Hypothalamus (tissue), 51 donors: ENCODE data around the gene RNF227.
A peak's percentile ranks its signal among the peaks of the same experiment; 100 is the strongest.

Experiments
- DNase-seq, 51 donors: peaks; one replicate each; lab custom pipeline; 2025; lab: John Stamatoyannopoulos, UW

The RNF227 gene

DNA sequence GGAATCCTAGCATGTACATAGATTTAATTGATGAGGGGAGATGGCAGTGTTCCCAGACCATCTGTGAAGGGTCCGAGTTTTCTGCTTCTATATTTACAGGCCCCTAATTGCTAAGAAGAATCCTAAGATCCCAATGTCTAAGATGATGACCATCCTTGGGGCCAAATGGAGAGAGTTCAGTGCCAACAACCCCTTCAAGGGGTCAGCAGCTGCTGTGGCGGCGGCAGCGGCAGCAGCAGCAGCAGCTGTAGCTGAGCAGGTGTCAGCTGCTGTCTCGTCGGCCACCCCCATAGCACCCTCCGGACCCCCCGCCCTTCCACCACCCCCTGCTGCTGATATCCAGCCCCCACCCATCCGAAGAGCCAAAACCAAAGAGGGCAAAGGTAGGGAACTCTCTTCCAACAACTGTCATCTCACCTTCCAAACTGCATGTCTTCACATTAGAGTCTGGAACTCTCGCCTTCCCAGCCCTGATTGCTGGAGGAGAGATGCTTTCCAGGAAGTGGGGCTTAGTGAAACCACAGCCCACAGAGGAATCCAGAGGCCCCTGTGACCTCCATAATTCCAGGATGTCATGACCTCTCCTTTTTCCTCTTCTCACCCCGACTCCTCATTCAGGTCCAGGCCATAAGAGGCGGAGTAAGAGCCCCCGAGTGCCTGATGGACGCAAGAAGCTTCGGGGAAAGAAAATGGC, 22.8 kb downstream of the RNF227 start:
- DNase-seq: no peak

- DNase-seq: peak; percentile 38 to 99 (median 95)
Measured at GRCh38 chr17:7889166-7889955, 26.7 kb downstream of the RNF227 start.

DNA sequence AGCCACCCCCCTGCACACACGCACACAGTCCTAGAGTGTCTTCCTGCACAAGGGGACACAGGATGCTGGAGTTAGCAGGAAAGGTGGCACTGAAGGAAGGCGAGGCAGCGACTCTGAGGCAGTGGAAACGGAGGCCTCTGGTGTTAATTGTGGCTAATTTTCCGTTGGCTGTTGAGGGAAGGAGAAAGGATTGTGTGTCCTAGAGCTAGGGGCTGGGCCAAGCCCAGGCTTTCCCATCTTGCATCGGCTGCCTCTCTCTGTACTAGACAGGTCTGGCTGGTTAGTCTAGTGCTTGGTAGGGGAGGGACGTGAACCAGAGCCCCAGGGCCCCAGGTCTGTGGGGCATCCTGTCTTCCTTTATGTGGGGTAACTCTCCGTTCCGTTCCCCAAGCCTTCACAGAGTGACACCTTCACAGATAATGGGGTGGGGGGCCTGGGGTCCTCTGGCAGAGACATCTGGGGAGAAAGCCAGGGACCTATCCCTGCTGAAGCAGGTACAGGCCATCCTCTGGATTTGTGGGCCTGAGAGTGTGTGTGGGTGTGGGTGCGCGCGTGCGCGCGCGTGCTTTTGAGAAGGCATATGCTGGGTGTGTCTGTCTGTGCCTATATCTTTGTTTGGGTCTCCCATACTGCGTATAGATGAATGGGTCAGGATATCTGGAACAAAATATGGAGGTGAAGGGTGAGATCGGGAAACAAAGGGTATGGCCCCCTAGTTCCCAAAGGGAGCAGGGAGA, 27.7 kb downstream of the RNF227 start, which contains the start of gene CHD3:
Gene CHD3 (plus strand): TSS at position 606 of the 737 bp plus-strand sequence. CDS start 212 bp downstream, outside the sequence.
- DNase-seq: peak in 2 of 51 donors; percentile 43 to 50

- peak in 49 of 51 donors; percentile 28 to 91 (median 83) for DNase-seq
Measured at GRCh38 chr17:7887482-7888183, 28.5 kb downstream of the RNF227 start.

- DNase-seq: no peak
Measured at GRCh38 chr17:7887038-7887481, 29.0 kb downstream of the RNF227 start.

DNA sequence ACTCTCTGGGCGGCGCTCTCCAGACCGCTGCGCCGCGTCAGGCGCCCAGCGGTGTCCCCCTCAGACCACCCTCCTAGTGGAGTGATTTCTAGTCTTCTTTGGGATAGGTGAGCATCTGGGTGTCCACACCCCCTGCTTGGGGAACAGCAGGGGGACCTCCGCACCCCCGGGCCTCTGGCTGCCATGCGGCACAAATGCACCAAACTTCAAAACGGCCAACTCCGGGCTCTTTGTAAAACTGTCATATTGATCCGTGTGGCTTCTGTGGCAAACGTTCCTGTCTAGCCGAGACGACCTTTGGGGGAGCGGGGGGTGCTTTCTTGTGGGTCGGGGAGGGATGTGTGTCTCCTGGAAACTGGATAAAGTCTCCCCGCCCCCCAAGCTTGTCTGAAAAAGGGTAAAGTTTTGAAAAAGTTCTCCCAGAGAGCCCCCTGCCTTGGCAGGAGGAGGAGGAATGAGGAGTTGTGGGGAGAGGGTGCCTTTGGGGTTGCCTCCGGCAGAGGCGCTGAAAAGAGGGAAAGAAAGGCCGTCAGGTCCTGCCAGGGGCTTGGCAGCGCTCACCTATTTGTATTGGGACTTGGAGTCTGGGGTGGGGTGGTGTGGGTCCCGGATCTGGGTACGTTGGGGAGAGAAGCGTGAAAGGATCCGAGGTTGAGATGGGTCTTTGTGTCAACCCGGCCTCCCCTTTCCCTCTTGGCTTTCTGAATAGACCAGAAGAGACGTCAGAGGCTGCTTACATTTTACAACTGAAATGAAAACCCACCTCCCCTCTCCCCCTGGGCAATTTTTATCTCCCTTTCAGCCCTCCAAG, 29.7 kb downstream of the RNF227 start:
- DNase-seq: peak in 7 of 51 donors; percentile 7 to 62 (median 36)

DNA sequence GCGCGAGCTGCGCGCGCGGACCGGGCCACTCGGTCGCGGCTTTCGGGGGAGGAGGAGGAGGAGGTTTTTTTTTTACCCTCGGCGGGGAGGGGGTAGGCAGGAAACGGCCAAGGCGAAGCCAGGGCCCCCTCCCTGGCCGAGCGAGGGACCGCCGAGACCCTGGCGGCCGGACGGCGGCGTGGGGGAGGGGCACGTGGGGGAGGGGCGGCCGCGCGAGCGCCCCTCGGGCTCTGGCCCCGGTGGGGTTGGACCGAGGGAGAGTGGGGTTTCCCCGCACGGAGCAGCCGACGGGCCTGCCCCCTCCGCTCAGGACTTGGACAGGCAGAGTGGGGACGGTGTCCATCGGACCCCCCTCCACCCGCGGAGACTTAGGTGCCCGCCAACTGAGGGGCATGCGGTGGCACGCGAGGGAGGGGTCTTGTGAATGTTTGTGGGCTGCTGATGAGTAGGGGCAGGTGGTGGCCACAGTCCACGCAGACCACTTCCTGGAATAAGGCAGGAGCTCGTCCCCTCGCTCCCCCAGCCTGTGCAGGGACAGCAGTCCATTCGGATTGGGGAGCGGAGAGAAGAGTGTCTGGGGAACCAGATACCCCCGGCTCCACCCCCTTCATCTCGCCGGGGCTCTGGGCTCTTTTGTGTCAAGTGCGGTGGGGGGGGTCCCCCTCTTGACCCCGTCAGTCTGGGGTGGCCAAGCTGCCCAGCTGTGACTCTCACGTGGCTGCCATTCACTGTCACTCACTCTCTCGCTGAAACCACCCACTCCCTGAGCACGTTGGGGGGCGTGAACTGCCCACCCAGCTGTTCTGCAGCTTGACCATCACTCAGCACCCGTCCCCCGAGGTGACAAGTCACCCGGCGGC, 30.5 kb downstream of the RNF227 start:
- DNase-seq: peak in 15 of 51 donors; percentile 18 to 63 (median 37)

DNA sequence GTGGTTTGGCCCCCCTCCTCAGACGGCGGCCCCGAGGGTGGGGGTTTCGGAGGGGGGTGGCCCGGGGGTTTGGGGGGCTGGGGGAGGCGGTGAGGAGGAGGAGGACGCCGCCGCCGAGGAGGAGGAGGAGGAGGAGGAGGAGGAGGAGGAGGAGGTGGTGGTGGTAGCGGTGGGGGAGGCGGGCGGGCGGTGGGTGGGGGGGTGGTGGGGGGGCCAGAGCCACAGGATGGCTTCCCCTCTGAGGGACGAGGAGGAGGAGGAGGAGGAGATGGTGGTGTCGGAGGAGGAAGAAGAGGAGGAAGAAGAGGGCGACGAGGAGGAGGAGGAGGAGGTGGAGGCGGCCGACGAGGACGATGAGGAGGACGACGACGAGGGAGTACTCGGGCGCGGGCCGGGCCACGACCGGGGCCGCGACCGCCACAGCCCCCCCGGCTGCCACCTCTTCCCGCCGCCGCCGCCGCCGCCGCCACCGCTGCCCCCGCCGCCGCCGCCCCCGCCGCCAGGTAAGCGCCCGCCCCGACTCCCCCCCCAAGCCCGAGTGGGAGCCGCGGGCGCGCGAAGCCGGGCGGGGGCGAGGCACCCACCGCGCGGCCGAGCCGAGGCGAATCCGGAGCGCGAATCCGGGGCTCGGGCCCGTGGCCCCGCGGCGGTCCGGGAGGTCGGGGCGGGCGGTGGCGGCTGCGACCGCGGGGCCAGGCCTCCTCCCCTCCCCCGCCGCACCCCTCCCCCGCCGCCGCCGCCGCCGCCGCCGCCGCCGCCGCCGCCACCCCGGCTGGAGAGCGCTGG, 31.3 kb downstream of the RNF227 start:
- peak in 1 of 51 donors; percentile 27 for DNase-seq

GRCh38 chr17:7883781-7884386, 32.2 kb downstream of the RNF227 start:
- peak in 1 of 51 donors; percentile 28 for DNase-seq

GRCh38 chr17:7882629-7883028, 33.5 kb downstream of the RNF227 start:
- no peak for DNase-seq

GRCh38 chr17:7882068-7882467, 34.0 kb downstream of the RNF227 start:
- no peak for DNase-seq

DNA sequence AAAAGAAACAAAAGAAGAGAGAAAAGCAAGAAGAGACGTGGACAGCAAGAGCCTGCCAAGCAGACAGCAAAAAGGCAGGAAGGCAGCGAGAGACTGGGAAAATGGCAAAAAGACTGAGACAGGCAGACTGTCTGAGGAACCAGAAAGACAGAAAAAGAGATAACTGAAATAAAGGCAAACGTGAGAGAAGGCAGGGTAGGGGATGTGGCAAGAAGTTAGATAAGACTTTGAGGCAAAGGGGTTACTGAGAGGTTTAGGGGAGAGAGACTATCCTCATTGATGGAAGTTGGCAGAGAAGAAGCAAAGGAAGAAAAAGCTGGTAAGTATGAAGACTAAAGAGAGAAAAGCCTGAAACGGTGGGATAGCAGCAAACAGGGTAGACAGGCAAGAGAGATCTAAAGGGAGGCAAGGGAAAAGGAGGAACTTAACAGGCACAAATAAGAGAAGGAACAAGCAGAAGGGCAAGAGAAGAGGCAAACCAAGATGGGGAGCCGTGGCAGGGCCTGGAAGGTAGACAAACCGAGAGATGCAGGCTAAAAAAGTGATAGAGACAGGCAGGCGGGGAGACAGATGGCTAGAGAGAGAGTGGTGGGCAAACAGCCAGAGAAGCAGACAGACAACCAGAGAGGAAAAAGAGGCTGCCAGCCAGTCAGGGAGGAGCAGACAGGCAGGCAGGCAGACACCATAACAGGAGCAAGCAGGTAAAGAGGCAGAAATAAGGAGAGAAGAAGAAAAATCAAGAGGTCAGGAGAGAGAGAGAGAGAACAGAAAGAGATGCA, 34.6 kb downstream of the RNF227 start:
- peak in 2 of 51 donors; percentile 3 to 6 for DNase-seq

DNA sequence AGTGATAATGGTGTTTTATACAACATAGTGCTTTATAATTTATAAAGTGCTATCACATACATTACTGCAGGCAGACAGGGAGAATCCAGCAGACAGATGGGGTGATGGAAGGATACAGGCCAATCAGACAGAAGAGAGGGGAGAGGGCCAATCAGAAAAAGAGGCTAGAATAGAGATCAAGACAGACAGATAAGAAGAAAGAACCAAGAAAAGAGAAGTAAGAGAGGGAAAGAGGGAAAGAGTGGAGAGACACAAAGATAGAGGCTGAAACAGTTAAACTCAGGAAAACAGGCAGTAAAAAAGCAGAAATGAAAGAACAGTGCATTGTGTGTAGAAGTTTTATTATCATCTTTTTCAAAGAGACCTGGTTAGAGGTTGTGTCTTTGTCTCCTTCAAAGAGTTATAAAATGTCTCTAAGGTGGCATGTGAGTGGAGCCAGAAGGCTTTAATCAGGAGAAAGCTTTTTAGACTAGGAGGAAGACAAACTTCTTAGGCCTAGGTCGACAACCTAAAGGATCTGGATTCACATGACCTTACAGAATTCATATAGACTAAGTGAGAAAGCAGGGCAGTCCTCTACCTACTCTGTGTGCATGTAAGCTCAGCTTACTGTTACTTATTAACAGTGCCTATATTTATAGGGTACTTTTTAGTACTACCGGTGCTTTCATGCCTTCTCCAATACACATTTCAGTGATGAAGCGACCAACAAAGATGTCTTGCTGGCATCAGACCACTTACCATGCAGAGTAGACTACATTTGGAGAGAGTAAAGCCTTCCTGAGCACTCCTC, 35.8 kb downstream of the RNF227 start:
- no peak for DNase-seq

DNA sequence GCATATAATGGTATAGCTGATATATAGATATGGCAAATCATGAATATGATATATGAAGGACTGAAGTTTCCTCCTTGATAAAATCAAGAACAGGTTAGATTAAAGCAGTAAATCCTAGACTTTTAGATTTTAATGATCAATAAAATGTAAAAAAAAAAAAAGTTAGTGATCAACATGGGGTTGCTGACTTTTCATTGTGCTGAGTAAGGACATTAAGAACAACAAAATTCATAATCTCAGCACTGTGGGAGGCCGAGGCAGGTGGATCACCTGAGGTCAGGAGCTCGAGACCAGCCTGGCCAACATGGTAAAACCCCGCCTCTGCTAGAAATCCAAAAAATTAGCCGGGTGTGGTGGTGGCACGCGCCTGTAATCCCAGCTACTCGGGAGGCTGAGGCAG, 37.9 kb downstream of the RNF227 start:
- DNase-seq: no peak

DNA sequence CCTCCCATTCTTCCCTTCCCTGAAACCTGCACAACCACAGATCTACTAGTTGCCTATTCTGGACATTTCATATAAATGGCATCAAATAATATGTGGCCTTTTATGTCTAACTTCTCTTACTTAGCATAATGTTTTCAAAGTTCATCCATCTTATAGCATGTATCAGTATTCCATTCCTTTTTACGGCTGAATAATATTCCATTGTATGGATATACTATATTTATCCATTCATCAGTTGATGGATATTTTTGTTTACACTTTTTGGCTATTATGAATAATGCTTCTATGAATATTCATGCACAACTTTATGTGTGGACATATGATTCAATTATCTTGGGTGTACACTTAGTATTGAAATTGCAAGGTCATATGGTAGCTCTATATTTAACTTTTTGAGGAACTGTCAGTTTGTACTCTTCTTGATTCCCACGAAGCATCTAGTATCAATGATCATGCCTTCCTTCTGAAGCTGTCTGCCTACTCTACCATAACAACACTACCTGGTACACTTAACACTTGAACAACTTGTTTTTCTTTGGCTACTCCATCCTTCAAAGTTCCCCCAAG, 40.2 kb downstream of the RNF227 start:
- DNase-seq: no peak
